Measurements from ENCODE around the gene IRAK2.

DNA sequence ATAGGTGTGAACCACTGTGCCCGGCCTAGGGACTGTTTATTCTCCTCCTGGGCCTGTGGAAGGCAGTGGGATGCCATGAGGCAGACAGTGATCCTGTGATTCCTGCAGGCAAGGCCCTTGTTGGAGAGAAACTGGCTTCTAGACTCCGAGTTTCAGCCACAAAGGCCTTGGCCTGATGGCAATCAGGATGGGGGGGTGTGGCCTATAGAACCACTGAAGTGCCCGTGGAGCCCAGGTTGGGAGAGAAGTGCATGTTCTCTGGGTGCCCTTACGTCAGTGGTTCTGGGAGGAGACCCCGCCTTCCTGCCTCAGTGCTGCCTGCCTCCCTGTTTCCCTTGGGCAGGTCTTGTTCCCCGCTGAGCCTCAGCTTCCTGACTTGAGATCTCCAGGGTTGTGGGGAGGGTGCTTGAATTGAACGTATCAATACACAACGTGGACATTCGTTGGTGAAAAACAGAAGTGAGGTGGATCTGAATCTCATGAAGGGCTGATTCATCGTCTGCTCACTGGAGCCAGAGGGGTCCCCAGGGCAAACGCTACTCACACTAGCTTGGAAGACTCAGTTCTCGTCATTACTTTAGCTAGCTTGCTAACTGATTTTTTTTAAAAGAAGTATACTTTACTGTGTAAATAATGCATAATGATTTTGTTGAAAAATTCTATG is 31.8 kb downstream of the IRAK2 start:
- TF ChIP-seq, protein P1, sequence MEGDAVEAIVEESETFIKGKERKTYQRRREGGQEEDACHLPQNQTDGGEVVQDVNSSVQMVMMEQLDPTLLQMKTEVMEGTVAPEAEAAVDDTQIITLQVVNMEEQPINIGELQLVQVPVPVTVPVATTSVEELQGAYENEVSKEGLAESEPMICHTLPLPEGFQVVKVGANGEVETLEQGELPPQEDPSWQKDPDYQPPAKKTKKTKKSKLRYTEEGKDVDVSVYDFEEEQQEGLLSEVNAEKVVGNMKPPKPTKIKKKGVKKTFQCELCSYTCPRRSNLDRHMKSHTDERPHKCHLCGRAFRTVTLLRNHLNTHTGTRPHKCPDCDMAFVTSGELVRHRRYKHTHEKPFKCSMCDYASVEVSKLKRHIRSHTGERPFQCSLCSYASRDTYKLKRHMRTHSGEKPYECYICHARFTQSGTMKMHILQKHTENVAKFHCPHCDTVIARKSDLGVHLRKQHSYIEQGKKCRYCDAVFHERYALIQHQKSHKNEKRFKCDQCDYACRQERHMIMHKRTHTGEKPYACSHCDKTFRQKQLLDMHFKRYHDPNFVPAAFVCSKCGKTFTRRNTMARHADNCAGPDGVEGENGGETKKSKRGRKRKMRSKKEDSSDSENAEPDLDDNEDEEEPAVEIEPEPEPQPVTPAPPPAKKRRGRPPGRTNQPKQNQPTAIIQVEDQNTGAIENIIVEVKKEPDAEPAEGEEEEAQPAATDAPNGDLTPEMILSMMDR (IDR thresholded peaks at IDR 0.05; ENCODE audit: borderline replicate concordance, extremely low read depth, low read length, poor library complexity, severe bottlenecking): no peak
- TF ChIP-seq EZH2 (IDR thresholded peaks at IDR 0.05; ENCODE audit: borderline replicate concordance, low read depth, low read length, severe bottlenecking): no peak

All from DND-41 (cell line).